Activated gamma-delta T cell (primary cell): ENCODE results near the gene GDPD4.

Experiments used
- DNase-seq: peaks from one replicate; lab custom pipeline; 2025; lab: John Stamatoyannopoulos, UW

The GDPD4 gene

GRCh38 chr11:77173494-77173893 is 128.0 kb downstream of the GDPD4 start:
- no peak for DNase-seq

- no peak for DNase-seq
Measured at GRCh38 chr11:77172666-77172982, 128.9 kb downstream of the GDPD4 start.

- DNase-seq = no peak
Measured at GRCh38 chr11:77171885-77172665, 129.4 kb downstream of the GDPD4 start.

GRCh38 chr11:77171254-77171653 is 130.2 kb downstream of the GDPD4 start:
- DNase-seq = no peak

- no peak for DNase-seq
Measured at GRCh38 chr11:77170107-77170506, 131.4 kb downstream of the GDPD4 start.

- DNase-seq = no peak
Measured at GRCh38 chr11:77167791-77168190, 133.7 kb downstream of the GDPD4 start.

- DNase-seq = no peak
Measured at GRCh38 chr11:77167111-77167626, 134.3 kb downstream of the GDPD4 start.
